Stomach (tissue), 4 donors: ENCODE data around the gene FBXO41.

Experiments used
- EP300 ChIP-seq: sonication (generic); formaldehyde crosslinking; IDR thresholded peaks from one replicate; pipeline ENCODE4 v1.6.1; 2017; ENCODE audit warnings: antibody characterized with exemption
- POLR2A ChIP-seq, 4 donors: fragments of 450-650 bp; IDR thresholded peaks; one replicate each; pipeline ENCODE4 v1.6.1; 2016; ENCODE audit warnings: antibody characterized with exemption in 4 of 4, control low read depth in 2 of 4, mild to moderate bottlenecking in 1 of 4, moderate library complexity in 1 of 4
- POLR2AphosphoS5 ChIP-seq, 3 donors: sonication (generic); formaldehyde crosslinking; IDR thresholded peaks; one replicate each; pipeline ENCODE4 v1.6.1; 2016; ENCODE audit warnings: antibody characterized with exemption in 3 of 3
- TF ChIP-seq, protein P1 (sequence below), 7 experiments: fragments of 450-650 bp in 4 of 7; fragments of 200-600 bp in 3 of 7; sonication (generic) in 3 of 7; IDR thresholded peaks; one replicate each; pipeline ENCODE4 v1.5.1; 2016 to 2019; ENCODE audit warnings: antibody characterized with exemption in 7 of 7, control low read depth in 2 of 7, mild to moderate bottlenecking in 1 of 7

DNA sequence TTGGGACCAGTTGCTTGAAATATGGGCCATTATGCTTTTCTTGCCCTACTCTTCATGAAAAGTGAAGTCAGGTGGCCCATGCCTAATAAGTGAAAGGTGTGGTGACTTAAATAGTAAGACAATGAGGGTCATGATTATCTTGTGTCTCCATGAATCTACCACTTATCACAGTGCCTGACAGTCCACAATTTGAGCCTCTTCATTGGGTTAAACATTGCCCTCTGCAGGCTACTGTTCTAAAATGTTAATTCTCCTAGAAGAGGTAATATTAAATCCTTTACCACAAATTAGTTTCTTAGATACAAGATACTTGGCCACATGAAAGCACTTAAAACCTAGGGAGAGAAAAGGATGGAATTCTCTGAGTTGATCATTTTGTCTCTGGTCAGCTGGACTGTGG lies 5.0 kb upstream of the FBXO41 start:
- TF ChIP-seq, protein P1, sequence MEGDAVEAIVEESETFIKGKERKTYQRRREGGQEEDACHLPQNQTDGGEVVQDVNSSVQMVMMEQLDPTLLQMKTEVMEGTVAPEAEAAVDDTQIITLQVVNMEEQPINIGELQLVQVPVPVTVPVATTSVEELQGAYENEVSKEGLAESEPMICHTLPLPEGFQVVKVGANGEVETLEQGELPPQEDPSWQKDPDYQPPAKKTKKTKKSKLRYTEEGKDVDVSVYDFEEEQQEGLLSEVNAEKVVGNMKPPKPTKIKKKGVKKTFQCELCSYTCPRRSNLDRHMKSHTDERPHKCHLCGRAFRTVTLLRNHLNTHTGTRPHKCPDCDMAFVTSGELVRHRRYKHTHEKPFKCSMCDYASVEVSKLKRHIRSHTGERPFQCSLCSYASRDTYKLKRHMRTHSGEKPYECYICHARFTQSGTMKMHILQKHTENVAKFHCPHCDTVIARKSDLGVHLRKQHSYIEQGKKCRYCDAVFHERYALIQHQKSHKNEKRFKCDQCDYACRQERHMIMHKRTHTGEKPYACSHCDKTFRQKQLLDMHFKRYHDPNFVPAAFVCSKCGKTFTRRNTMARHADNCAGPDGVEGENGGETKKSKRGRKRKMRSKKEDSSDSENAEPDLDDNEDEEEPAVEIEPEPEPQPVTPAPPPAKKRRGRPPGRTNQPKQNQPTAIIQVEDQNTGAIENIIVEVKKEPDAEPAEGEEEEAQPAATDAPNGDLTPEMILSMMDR (IDR thresholded peaks at IDR 0.05), result no peak
- TF ChIP-seq EP300 (no peak), POLR2A (IDR thresholded peaks at IDR 0.05) (no peak), POLR2AphosphoS5 (IDR thresholded peaks at IDR 0.05) (no peak)
